Fibroblast of skin of back (primary cell): ENCODE data around the gene OR10P1.

Experiments
- DNase-seq: peaks from one replicate; pipeline ENCODE4 v3.0.0-alpha.2; 2013

The OR10P1 gene

GRCh38 chr12:55686366-55687010 is 49.8 kb downstream of the OR10P1 start:
- DNase-seq = no peak
